Stimulated activated CD8-positive, alpha-beta memory T cell treated with anti-CD3 and anti-CD28 coated beads, Interleukin-7, amount 100 ng/mL, for 1 hour (primary cell): ENCODE data around the gene CHRDL1.

ENCODE experiments used
- DNase-seq, 2 donors: peaks; one replicate each; pipeline ENCODE4 v3.0.0-alpha.2; 2020; ENCODE audit warnings: low read depth in 2 of 2

CHRDL1 gene

GRCh38 chrX:110743679-110744340 is 51.8 kb downstream of the CHRDL1 start:
- DNase-seq = no peak

- DNase-seq = no peak
Measured at GRCh38 chrX:110741213-110741796, 54.3 kb downstream of the CHRDL1 start.

GRCh38 chrX:110734894-110735541 is 60.6 kb downstream of the CHRDL1 start:
- DNase-seq = no peak

- no peak for DNase-seq
Measured at GRCh38 chrX:110734271-110734670, 61.3 kb downstream of the CHRDL1 start.

GRCh38 chrX:110733166-110733565 is 62.5 kb downstream of the CHRDL1 start:
- DNase-seq = no peak

GRCh38 chrX:110732266-110732665 is 63.4 kb downstream of the CHRDL1 start:
- DNase-seq = no peak

- no peak for DNase-seq
Measured at GRCh38 chrX:110723844-110724243, 71.8 kb downstream of the CHRDL1 start.

GRCh38 chrX:110722135-110722534 is 73.5 kb downstream of the CHRDL1 start:
- DNase-seq = no peak

- DNase-seq = no peak
Measured at GRCh38 chrX:110713666-110714065, 82.0 kb downstream of the CHRDL1 start.

GRCh38 chrX:110706446-110706845 is 89.2 kb downstream of the CHRDL1 start:
- no peak for DNase-seq

- DNase-seq = no peak
Measured at GRCh38 chrX:110703641-110704040, 92.0 kb downstream of the CHRDL1 start.

- DNase-seq = no peak
Measured at GRCh38 chrX:110699109-110699508, 96.5 kb downstream of the CHRDL1 start.

GRCh38 chrX:110698696-110699095 is 96.9 kb downstream of the CHRDL1 start:
- DNase-seq = no peak

- no peak for DNase-seq
Measured at GRCh38 chrX:110692866-110693265, 102.8 kb downstream of the CHRDL1 start.

- DNase-seq = no peak
Measured at GRCh38 chrX:110691446-110691845, 104.2 kb downstream of the CHRDL1 start.

GRCh38 chrX:110684653-110685052 is 111.0 kb downstream of the CHRDL1 start:
- no peak for DNase-seq

- DNase-seq = no peak
Measured at GRCh38 chrX:110683925-110684324, 111.7 kb downstream of the CHRDL1 start.

GRCh38 chrX:110678591-110678990 is 117.0 kb downstream of the CHRDL1 start:
- no peak for DNase-seq

GRCh38 chrX:110675886-110676285 is 119.7 kb downstream of the CHRDL1 start:
- no peak for DNase-seq

- no peak for DNase-seq
Measured at GRCh38 chrX:110671068-110671803, 124.4 kb downstream of the CHRDL1 start.

GRCh38 chrX:110669572-110669971 is 126.0 kb downstream of the CHRDL1 start:
- no peak for DNase-seq

- DNase-seq = no peak
Measured at GRCh38 chrX:110667706-110668105, 127.9 kb downstream of the CHRDL1 start.
